Mesenchymal stem cell (in vitro differentiated cells and primary cell): ENCODE measurements around the gene SPOUT1.
"Not testable (repeated sequence)": the region's sequence is repeated elsewhere in the genome, so short reads cannot be mapped to it uniquely, and the experiment has no call there.

Source experiments
- DNase-seq: peaks from one replicate; pipeline ENCODE4 v3.0.0-alpha.2; 2013
- H2AFZ ChIP-seq: one replicate; pipeline ENCODE4 v1.6.1; 2013; ENCODE audit warnings: low read depth, mild to moderate bottlenecking, control low read depth, inconsistent platforms, low read length, moderate library complexity
- H2AK5ac ChIP-seq: 2 replicates; pipeline ENCODE4 v1.6.1; 2013; ENCODE audit warnings: low read length, moderate library complexity, mild to moderate bottlenecking, inconsistent platforms; ENCODE audit not compliant: severe bottlenecking
- H2BK120ac ChIP-seq: one replicate; pipeline ENCODE4 v1.6.1; 2013; ENCODE audit warnings: low read depth, mild to moderate bottlenecking, inconsistent platforms, low read length, moderate library complexity
- H2BK12ac ChIP-seq, 2 experiments: one replicate each; pipeline ENCODE4 v1.6.1; 2013; ENCODE audit warnings: inconsistent platforms in 2 of 2, low read length in 2 of 2, mild to moderate bottlenecking in 2 of 2, moderate library complexity in 2 of 2, control low read depth in 1 of 2
- H2BK15ac ChIP-seq: one replicate; pipeline ENCODE4 v1.6.1; 2013; ENCODE audit warnings: mild to moderate bottlenecking, low read depth, inconsistent platforms; ENCODE audit not compliant: poor library complexity, severe bottlenecking
- H2BK5ac ChIP-seq: 2 replicates; pipeline ENCODE4 v1.6.1; 2013; ENCODE audit warnings: low read depth, mild to moderate bottlenecking, low read length, control low read depth, inconsistent platforms; ENCODE audit not compliant: poor library complexity, severe bottlenecking
- H3K14ac ChIP-seq, 2 experiments: one replicate each; pipeline ENCODE4 v1.6.1; 2013; ENCODE audit warnings: inconsistent platforms in 2 of 2, low read length in 2 of 2, control low read depth in 1 of 2, mild to moderate bottlenecking in 1 of 2, moderate library complexity in 1 of 2
- H3K18ac ChIP-seq, 2 experiments: one replicate each; pipeline ENCODE4 v1.6.1; 2013; ENCODE audit warnings: inconsistent platforms in 2 of 2, low read length in 2 of 2, control low read depth in 1 of 2, low read depth in 1 of 2, mild to moderate bottlenecking in 1 of 2
- H3K23ac ChIP-seq, 2 experiments: one replicate each; pipeline ENCODE4 v1.6.1; 2013; ENCODE audit warnings: inconsistent platforms in 2 of 2, low read length in 2 of 2, mild to moderate bottlenecking in 2 of 2, moderate library complexity in 2 of 2, control low read depth in 1 of 2
- H3K27ac ChIP-seq: 2 replicates; pipeline ENCODE4 v1.5.1; 2013; ENCODE audit warnings: mild to moderate bottlenecking, moderate library complexity, low read length, control low read depth, inconsistent platforms; ENCODE audit not compliant: poor library complexity, severe bottlenecking
- H3K27me3 ChIP-seq, 2 experiments: 2 replicates each; pipeline versions ENCODE4 v1.6.1 to v1.7.0; 2013; ENCODE audit warnings: low read length in 2 of 2, mild to moderate bottlenecking in 2 of 2, moderate library complexity in 2 of 2, control low read depth in 1 of 2, inconsistent platforms in 1 of 2; ENCODE audit not compliant: control insufficient read depth in 1 of 2, insufficient read depth in 1 of 2
- H3K36me3 ChIP-seq, 2 experiments: 2 replicates each; pipeline versions ENCODE4 v1.6.1 to v1.7.0; 2013; ENCODE audit warnings: low read length in 2 of 2, control low read depth in 1 of 2, inconsistent platforms in 1 of 2, low read depth in 1 of 2, mild to moderate bottlenecking in 1 of 2; ENCODE audit not compliant: insufficient read depth in 2 of 2, control insufficient read depth in 1 of 2
- H3K4ac ChIP-seq, 2 experiments: one replicate each; pipeline ENCODE4 v1.6.1; 2013; ENCODE audit warnings: inconsistent platforms in 2 of 2, low read length in 2 of 2, mild to moderate bottlenecking in 2 of 2, moderate library complexity in 2 of 2, control low read depth in 1 of 2, low read depth in 1 of 2
- H3K4me1 ChIP-seq: 2 replicates; pipeline ENCODE4 v1.6.1; 2013; ENCODE audit warnings: low read depth, low read length, control low read depth; ENCODE audit not compliant: control insufficient read depth, insufficient read depth
- H3K4me2 ChIP-seq: 2 replicates; pipeline ENCODE4 v1.6.1; 2013; ENCODE audit warnings: low read length, mild to moderate bottlenecking, inconsistent platforms; ENCODE audit not compliant: poor library complexity, severe bottlenecking
- H3K4me3 ChIP-seq, 2 experiments: 2 replicates each; pipeline versions ENCODE4 v1.5.1 to v1.7.0; 2013; ENCODE audit warnings: low read length in 2 of 2, mild to moderate bottlenecking in 2 of 2, control low read depth in 1 of 2, low read depth in 1 of 2; ENCODE audit not compliant: insufficient read depth in 1 of 2
- H3K79me1 ChIP-seq: replicated peaks from 2 replicates; pipeline ENCODE4 v1.6.1; 2013; ENCODE audit warnings: mild to moderate bottlenecking, control low read depth, low read length, inconsistent platforms; ENCODE audit not compliant: poor library complexity, severe bottlenecking
- H3K9ac ChIP-seq: 2 replicates; pipeline ENCODE4 v1.7.0; 2013; ENCODE audit warnings: mild to moderate bottlenecking, low read length, moderate library complexity
- H3K9me3 ChIP-seq: 2 replicates; pipeline ENCODE4 v1.7.0; 2013; ENCODE audit warnings: mild to moderate bottlenecking, low read length; ENCODE audit not compliant: control insufficient read depth
- H4K8ac ChIP-seq: one replicate; pipeline ENCODE4 v1.6.1; 2013; ENCODE audit warnings: inconsistent platforms, mild to moderate bottlenecking, low read length, moderate library complexity
- H4K91ac ChIP-seq: one replicate; pipeline ENCODE4 v1.6.1; 2013; ENCODE audit warnings: mild to moderate bottlenecking, low read length, inconsistent platforms
- WGBS: methylation state at CpG from one replicate; pipeline ENCODE4 v1.1.7; 2013; ENCODE audit warnings: mixed read lengths; 5-methylcytosine and 5-hydroxymethylcytosine counted together

Gene SPOUT1

GRCh38 chr9:128845186-128845931 is 15.8 kb upstream of the SPOUT1 start:
- H3K36me3 ChIP-seq = peaks cover 8 to 11% of the 10 kb centered on the region in 2 experiments
- DNase-seq = peak; percentile 6
- H2BK15ac ChIP-seq = no peak overlapping the region
- H2BK5ac ChIP-seq = no peak overlapping the region
- no peak overlapping the region for H3K23ac ChIP-seq
- no peak overlapping the region for H2BK120ac ChIP-seq
- peaks cover 5% of the 10 kb centered on the region for H3K9me3 ChIP-seq
- H3K27ac ChIP-seq = no peak overlapping the region
- no peak overlapping the region for H3K4ac ChIP-seq
- no peak overlapping the region for H2AFZ ChIP-seq
- no peaks in the 10 kb centered on the region for H3K27me3 ChIP-seq
- no peak overlapping the region for H3K9ac ChIP-seq
- H3K18ac ChIP-seq = no peak overlapping the region
- no peak overlapping the region for H3K4me3 ChIP-seq
- no peak overlapping the region for H2BK12ac ChIP-seq
- H3K14ac ChIP-seq = no peak overlapping the region
- H3K4me2 ChIP-seq = no peak overlapping the region
- WGBS = 79% methylated on average over 9 of the region's 13 CpGs
- peaks cover 12% of the 10 kb centered on the region for H3K79me1 ChIP-seq
- H4K8ac ChIP-seq = no peak overlapping the region
- no peak overlapping the region for H4K91ac ChIP-seq
- no peak overlapping the region for H2AK5ac ChIP-seq
- peaks cover 2% of the 10 kb centered on the region for H3K4me1 ChIP-seq

GRCh38 chr9:128843171-128843570 is 13.6 kb upstream of the SPOUT1 start:
- not testable (repeated sequence) for H3K4ac ChIP-seq, H2BK120ac ChIP-seq, H3K27ac ChIP-seq, DNase-seq, H3K23ac ChIP-seq, H3K14ac ChIP-seq, H3K9ac ChIP-seq, H4K8ac ChIP-seq, H3K18ac ChIP-seq, H2BK15ac ChIP-seq, H2AK5ac ChIP-seq, H3K4me3 ChIP-seq, H3K9me3 ChIP-seq, H2BK5ac ChIP-seq, H2AFZ ChIP-seq, H3K4me1 ChIP-seq, H3K27me3 ChIP-seq, H3K4me2 ChIP-seq, H2BK12ac ChIP-seq, H4K91ac ChIP-seq
- H3K79me1 ChIP-seq = peaks cover 12% of the 10 kb centered on the region
- 96% methylated on average over 7 of the region's 7 CpGs for WGBS
- peaks cover 8 to 12% of the 10 kb centered on the region in 2 experiments for H3K36me3 ChIP-seq

GRCh38 chr9:128841694-128842492 is 12.3 kb upstream of the SPOUT1 start:
- H3K27ac ChIP-seq = no peak overlapping the region
- H3K23ac ChIP-seq = no peak overlapping the region
- peaks cover 15 to 22% of the 10 kb centered on the region in 2 experiments for H3K36me3 ChIP-seq
- H2AK5ac ChIP-seq = no peak overlapping the region
- no peak for DNase-seq
- peaks cover 8% of the 10 kb centered on the region for H3K79me1 ChIP-seq
- no peak overlapping the region for H3K18ac ChIP-seq
- H3K4ac ChIP-seq = no peak overlapping the region
- no peak overlapping the region for H3K4me2 ChIP-seq
- H3K14ac ChIP-seq = no peak overlapping the region
- WGBS = 94% methylated on average over 11 of the region's 12 CpGs
- no peak overlapping the region for H2BK12ac ChIP-seq
- H2BK5ac ChIP-seq = no peak overlapping the region
- no peak overlapping the region for H3K9ac ChIP-seq
- no peak overlapping the region for H2AFZ ChIP-seq
- no peaks in the 10 kb centered on the region for H3K9me3 ChIP-seq
- H2BK120ac ChIP-seq = no peak overlapping the region
- H2BK15ac ChIP-seq = no peak overlapping the region
- H4K91ac ChIP-seq = no peak overlapping the region
- H3K4me1 ChIP-seq = peaks cover 7% of the 10 kb centered on the region
- no peak overlapping the region for H3K4me3 ChIP-seq
- H3K27me3 ChIP-seq = no peaks in the 10 kb centered on the region
- no peak overlapping the region for H4K8ac ChIP-seq

- no peak overlapping the region for H3K18ac ChIP-seq
- no peak overlapping the region for H2BK120ac ChIP-seq
- no CpG with 5 or more reads among the region's 1 CpG for WGBS
Measured at GRCh38 chr9:128840524-128840923, 10.9 kb upstream of the SPOUT1 start.

More at GRCh38 chr9:128840524-128840923, 10.9 kb upstream of the SPOUT1 start:
- H3K4me3 ChIP-seq = no peak overlapping the region
- H3K9ac ChIP-seq = no peak overlapping the region
- no peaks in the 10 kb centered on the region for H3K9me3 ChIP-seq
- H2BK15ac ChIP-seq = no peak overlapping the region
- H3K23ac ChIP-seq = no peak overlapping the region
- peaks cover 6% of the 10 kb centered on the region for H3K4me1 ChIP-seq
- H4K91ac ChIP-seq = no peak overlapping the region
- H4K8ac ChIP-seq = no peak overlapping the region
- H3K4ac ChIP-seq = no peak overlapping the region
- H2BK12ac ChIP-seq = no peak overlapping the region
- no peak overlapping the region for H3K14ac ChIP-seq
- no peak for DNase-seq
- no peak overlapping the region for H2AFZ ChIP-seq
- no peak overlapping the region for H3K27ac ChIP-seq
- H3K27me3 ChIP-seq = no peaks in the 10 kb centered on the region
- no peak overlapping the region for H3K4me2 ChIP-seq
- H2BK5ac ChIP-seq = no peak overlapping the region
- H3K36me3 ChIP-seq = peaks cover 17 to 28% of the 10 kb centered on the region in 2 experiments
- no peak overlapping the region for H2AK5ac ChIP-seq
- peaks cover 3% of the 10 kb centered on the region for H3K79me1 ChIP-seq
